Cardiac fibroblast (primary cell): ENCODE measurements around the gene MEMO1.

Experiments
- DNase-seq, 2 donors: peaks; one replicate each; pipeline versions ENCODE4 v3.0.0 to v3.0.0-alpha.2; 2010; ENCODE audit warnings: low read depth in 2 of 2
- H3K4me3 ChIP-seq, 2 donors: replicated peaks in 1 of 2; 1 replicate in 1 of 2; 2 replicates in 1 of 2; pipeline ENCODE4 v1.5.1; 2011; ENCODE audit warnings: low read depth in 2 of 2, low read length in 2 of 2, mild to moderate bottlenecking in 2 of 2, moderate library complexity in 1 of 2
- TF ChIP-seq, protein P1 (sequence below): IDR thresholded peaks from one replicate; pipeline ENCODE4 v1.5.1; 2011; ENCODE audit warnings: low read depth, mild to moderate bottlenecking, low read length, inconsistent platforms

Gene MEMO1

DNA sequence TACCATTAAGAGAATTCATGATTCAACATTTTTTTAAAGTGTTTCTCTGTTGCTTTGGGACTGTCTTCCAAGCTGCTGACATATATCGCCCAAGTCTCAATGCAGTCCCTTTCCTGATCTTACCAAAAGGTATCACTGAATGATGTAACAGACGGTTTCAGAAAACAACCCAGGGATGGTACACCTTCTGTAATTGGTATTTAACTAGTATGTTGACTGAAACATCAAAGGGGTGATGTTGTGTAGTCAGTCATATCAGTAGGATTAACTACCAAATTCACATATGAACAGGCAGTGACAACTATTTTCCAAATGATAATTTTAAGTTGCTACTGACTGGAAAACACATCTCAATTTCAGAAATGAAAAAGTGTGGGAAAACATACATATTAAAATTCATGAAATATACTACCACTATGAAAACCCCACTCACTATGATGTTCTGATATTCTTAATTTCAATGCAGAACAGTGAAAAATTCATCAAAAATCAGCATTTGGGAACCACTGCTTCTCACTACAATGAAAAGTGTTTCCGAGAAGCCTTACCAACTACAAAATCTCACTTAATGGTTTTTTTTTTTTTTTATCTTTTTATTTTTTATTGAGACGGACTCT is 59.8 kb downstream of the MEMO1 start:
- no peak overlapping the region for H3K4me3 ChIP-seq

DNA sequence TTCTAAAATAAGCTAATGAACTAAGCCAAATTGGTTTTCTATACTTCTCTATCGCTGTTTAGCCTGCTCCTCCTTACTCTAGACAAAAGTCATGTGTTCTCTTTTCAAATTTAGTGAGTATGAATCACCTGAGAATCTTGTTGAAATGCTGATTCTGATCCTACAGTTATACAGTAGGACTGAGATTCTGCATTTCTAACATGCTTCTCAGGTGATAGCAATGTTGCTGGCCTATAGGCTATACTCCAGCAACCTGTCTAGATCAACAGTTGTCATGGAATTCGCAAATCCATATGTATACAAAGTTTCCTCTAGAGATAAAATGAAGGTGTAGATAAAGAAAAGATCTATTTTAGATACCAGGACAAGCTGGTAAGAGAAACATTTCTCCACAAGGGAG is 62.9 kb downstream of the MEMO1 start:
- DNase-seq = no peak
- H3K4me3 ChIP-seq = no peak overlapping the region
- TF ChIP-seq, protein P1, sequence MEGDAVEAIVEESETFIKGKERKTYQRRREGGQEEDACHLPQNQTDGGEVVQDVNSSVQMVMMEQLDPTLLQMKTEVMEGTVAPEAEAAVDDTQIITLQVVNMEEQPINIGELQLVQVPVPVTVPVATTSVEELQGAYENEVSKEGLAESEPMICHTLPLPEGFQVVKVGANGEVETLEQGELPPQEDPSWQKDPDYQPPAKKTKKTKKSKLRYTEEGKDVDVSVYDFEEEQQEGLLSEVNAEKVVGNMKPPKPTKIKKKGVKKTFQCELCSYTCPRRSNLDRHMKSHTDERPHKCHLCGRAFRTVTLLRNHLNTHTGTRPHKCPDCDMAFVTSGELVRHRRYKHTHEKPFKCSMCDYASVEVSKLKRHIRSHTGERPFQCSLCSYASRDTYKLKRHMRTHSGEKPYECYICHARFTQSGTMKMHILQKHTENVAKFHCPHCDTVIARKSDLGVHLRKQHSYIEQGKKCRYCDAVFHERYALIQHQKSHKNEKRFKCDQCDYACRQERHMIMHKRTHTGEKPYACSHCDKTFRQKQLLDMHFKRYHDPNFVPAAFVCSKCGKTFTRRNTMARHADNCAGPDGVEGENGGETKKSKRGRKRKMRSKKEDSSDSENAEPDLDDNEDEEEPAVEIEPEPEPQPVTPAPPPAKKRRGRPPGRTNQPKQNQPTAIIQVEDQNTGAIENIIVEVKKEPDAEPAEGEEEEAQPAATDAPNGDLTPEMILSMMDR = no peak

More for the DNA sequence above, 59.8 kb downstream of the MEMO1 start:
- no peak for DNase-seq
- TF ChIP-seq, protein P1 = no peak

DNA sequence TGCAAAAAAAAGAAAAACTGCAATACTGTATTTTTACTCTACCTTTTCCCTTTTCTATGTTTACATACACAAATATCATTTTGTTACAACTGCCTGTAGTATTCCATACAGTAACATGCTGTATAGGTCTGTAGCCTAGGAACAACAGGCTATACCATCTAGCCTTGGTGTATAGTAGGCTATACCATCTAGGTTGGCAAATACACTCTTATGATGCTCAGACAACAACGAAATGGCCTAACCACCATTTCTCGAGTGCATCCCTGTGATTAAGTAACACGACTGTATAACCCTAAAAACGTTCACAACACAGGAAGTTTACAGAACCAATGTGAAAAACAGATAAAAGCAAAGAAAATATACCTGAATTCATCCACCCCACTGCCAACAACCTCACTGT is 64.0 kb downstream of the MEMO1 start:
- no peak for DNase-seq
- TF ChIP-seq, protein P1 = no peak
- no peak overlapping the region for H3K4me3 ChIP-seq

DNA sequence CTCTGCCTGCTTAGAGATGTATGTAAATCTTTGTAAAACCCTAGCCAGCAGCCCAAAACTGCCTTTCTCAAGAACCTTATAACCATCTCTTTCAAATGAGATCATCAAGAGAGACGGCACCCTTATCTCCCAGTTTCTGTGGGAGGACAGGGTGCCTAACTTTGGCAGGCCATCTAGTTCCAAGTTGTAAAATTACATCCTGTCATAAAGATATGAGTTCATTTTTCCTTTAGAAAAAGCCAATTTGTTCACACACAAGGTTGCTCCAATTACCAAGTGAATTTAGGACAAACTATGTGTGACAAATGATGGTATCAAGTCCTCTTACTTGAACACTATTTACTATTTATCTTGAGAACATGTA is 65.3 kb downstream of the MEMO1 start:
- no peak overlapping the region for H3K4me3 ChIP-seq
- peak; percentile 49 to 64 for DNase-seq
- TF ChIP-seq, protein P1 = no peak

DNA sequence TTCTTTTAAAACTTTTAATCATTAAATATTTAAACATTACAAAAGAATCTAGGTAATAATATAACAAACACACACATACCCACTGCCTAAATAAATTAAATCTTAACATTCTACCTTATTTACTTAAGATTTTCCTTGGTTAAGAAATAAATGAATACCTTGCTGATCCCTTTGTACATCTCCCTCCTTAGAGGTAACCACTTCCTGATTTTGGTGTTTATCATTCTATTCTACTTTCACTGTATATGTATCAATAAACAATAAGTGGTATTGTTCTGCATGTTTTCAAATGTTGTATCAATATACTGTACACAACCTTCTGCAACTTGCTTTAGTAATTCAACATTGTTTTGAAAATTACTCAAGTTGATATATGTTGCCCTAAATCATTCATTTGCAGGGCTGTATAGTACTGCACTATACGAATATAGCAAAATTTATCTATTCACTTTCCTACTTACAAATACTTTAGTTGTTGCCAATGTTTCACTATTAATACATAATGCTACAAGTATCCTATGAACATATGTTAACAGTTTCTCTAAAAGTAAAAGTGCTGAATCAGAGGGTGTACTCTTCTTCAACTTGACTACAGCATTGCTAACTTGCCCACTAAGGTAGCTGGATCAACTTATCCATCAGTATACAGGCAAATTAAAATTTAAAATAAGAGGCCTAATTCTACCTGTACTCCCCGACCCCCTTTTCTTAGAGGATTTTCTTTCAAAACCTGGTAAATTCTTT is 65.8 kb downstream of the MEMO1 start:
- TF ChIP-seq, protein P1 = no peak
- no peak overlapping the region for H3K4me3 ChIP-seq
- peak in 1 of 2 donors; percentile 6 for DNase-seq

DNA sequence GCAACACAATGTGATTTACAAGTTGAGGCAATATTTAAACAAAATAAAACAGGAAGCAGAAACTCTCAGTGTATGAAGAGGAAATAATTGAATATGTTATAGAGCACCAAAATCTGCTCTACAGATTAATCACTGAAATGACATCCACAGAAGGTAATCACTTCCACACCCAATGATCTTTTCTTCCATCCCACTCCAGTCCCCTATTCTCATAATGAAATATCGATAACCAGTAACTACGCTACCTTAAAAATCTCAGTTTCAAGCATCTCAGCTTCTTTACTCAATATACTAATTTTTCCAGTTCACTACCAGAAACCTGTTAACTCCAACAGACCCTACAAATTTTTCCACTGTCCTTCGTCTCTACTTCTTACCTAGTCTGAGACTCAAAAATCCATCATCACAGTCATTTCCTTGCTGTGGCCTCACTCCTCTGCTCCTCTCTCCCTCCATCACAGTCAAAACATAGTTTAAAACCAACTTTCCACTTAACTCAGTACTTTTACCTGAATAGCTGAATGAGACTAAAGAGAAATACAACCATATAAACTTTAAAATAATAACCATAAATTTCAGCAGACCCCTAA is 67.1 kb downstream of the MEMO1 start:
- H3K4me3 ChIP-seq = no peak overlapping the region
- TF ChIP-seq, protein P1 = no peak

More for the DNA sequence above, 67.1 kb downstream of the MEMO1 start:
- DNase-seq = no peak
